Thyroid gland (tissue), 4 donors: ENCODE measurements around the gene KAZN.

Experiments used
- CTCF ChIP-seq, 6 experiments: fragments of 200-600 bp in 3 of 6; fragments of 450-650 bp in 3 of 6; sonication (generic) in 3 of 6; IDR thresholded peaks; one replicate each; pipeline ENCODE4 v1.5.1; 2016 to 2019; ENCODE audit warnings: antibody characterized with exemption in 6 of 6, mild to moderate bottlenecking in 2 of 6, inconsistent platforms in 1 of 6, moderate library complexity in 1 of 6
- POLR2A ChIP-seq, 2 donors: fragments of 450-650 bp; IDR thresholded peaks; one replicate each; pipeline ENCODE4 v1.6.1; 2017; ENCODE audit warnings: antibody characterized with exemption in 2 of 2, mild to moderate bottlenecking in 2 of 2, moderate library complexity in 1 of 2

GRCh38 chr1:14997646-14998276 lies 399.3 kb downstream of the KAZN start:
- TF ChIP-seq POLR2A (IDR thresholded peaks at IDR 0.05) (no peak), CTCF (IDR thresholded peaks at IDR 0.05) (no peak)
